Ishikawa (cell line): ENCODE measurements around the gene PRPF19.

ENCODE experiments used
- CEBPB ChIP-seq: IDR thresholded peaks from 2 replicates; pipeline ENCODE4 v1.6.1; 2012
- CREB1 ChIP-seq: IDR thresholded peaks from 2 replicates; pipeline ENCODE4 v1.6.1; 2012; ENCODE audit warnings: low read depth
- EGR1 ChIP-seq: IDR thresholded peaks from 2 replicates; pipeline ENCODE4 v1.6.1; 2012
- EP300 ChIP-seq: IDR thresholded peaks from 2 replicates; pipeline ENCODE4 v1.6.1; 2012; ENCODE audit warnings: borderline replicate concordance
- FOXM1 ChIP-seq: IDR thresholded peaks from 2 replicates; pipeline ENCODE4 v1.6.1; 2012; ENCODE audit warnings: low read depth, borderline replicate concordance
- RAD21 ChIP-seq: IDR thresholded peaks from 2 replicates; pipeline ENCODE4 v1.6.1; 2012; ENCODE audit warnings: low read depth
- REST ChIP-seq: IDR thresholded peaks from 2 replicates; pipeline ENCODE4 v1.6.1; 2012; ENCODE audit warnings: low read depth, mild to moderate bottlenecking
- TAF1 ChIP-seq: IDR thresholded peaks from 2 replicates; pipeline ENCODE4 v1.6.1; 2012; ENCODE audit warnings: low read depth, mild to moderate bottlenecking
- TCF12 ChIP-seq: IDR thresholded peaks from 2 replicates; pipeline ENCODE4 v1.6.1; 2012; ENCODE audit warnings: low read depth
- TEAD4 ChIP-seq: IDR thresholded peaks from 2 replicates; pipeline ENCODE4 v1.6.1; 2012
- USF1 ChIP-seq: IDR thresholded peaks from 2 replicates; pipeline ENCODE4 v1.6.1; 2012
- YY1 ChIP-seq: IDR thresholded peaks from 2 replicates; pipeline ENCODE4 v1.6.1; 2012; ENCODE audit warnings: low read depth
- ZBTB7A ChIP-seq: IDR thresholded peaks from 2 replicates; pipeline ENCODE4 v1.6.1; 2012; ENCODE audit warnings: low read depth
- TF ChIP-seq, protein P1 (sequence below): IDR thresholded peaks from 2 replicates; pipeline ENCODE4 v1.6.1; 2012

GRCh38 chr11:60937144-60937527, 30.8 kb upstream of the PRPF19 start:
- no peak for TF ChIP-seq CREB1
- TF ChIP-seq REST: no peak
- TF ChIP-seq, protein P1, sequence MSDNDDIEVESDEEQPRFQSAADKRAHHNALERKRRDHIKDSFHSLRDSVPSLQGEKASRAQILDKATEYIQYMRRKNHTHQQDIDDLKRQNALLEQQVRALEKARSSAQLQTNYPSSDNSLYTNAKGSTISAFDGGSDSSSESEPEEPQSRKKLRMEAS: no peak
- no peak for TF ChIP-seq TAF1
- TF ChIP-seq CEBPB: no peak
- TF ChIP-seq YY1: no peak
- TF ChIP-seq EGR1: no peak
- no peak for TF ChIP-seq EP300
- no peak for TF ChIP-seq TCF12
- TF ChIP-seq ZBTB7A: no peak
- no peak for TF ChIP-seq USF1
- no peak for TF ChIP-seq FOXM1
- TF ChIP-seq RAD21: no peak
- TF ChIP-seq TEAD4: no peak
